ENCODE data around the gene VSX1. TPM values are rescaled to one million over a fixed set of nuclear protein-coding genes. Genes with fewer than 3 reads are reported as not detected.

VSX1 gene
- total RNA-seq, 1 donor from 2014 or later = not detected

GRCh38 chr20:25050082-25050481 lies 31.9 kb downstream of the VSX1 start:
- no peak for DNase-seq (ENCODE audit: extremely low spot score in 2 of 2)
- intact Hi-C loops (cut with DNase I) = no loop called here
- peaks cover 91% of the 10 kb centered on the region for H3K4me1 ChIP-seq
- TF ChIP-seq CTCF (IDR thresholded peaks at IDR 0.05) (no peak), POLR2AphosphoS5 (IDR thresholded peaks at IDR 0.05; ENCODE audit: insufficient read depth in 1 of 2, low read depth in 1 of 2) (no peak), POLR2A (IDR thresholded peaks at IDR 0.05) (no peak)
- H3K27ac ChIP-seq = no peak overlapping the region
- peaks cover 0 to 25% of the 10 kb centered on the region in 2 donors for H3K36me3 ChIP-seq
- H3K4me3 ChIP-seq = no peak overlapping the region
- no peaks in the 10 kb centered on the region for H3K27me3 ChIP-seq
- H3K9me3 ChIP-seq = no peaks in the 10 kb centered on the region

GRCh38 chr20:25049261-25050060 lies 32.5 kb downstream of the VSX1 start:
- DNase-seq (ENCODE audit: extremely low spot score in 2 of 2) = no peak
- no peak overlapping the region for H3K4me3 ChIP-seq
- intact Hi-C loops (cut with DNase I) = no loop called here
- TF ChIP-seq POLR2AphosphoS5 (IDR thresholded peaks at IDR 0.05; ENCODE audit: insufficient read depth in 1 of 2, low read depth in 1 of 2) = no peak
- TF ChIP-seq CTCF (IDR thresholded peaks at IDR 0.05) = no peak
- TF ChIP-seq POLR2A (IDR thresholded peaks at IDR 0.05) = no peak
- no peaks in the 10 kb centered on the region for H3K9me3 ChIP-seq
- H3K27ac ChIP-seq = no peak overlapping the region
- H3K27me3 ChIP-seq = no peaks in the 10 kb centered on the region
- H3K4me1 ChIP-seq = peaks cover 91% of the 10 kb centered on the region
- H3K36me3 ChIP-seq = peaks cover 0 to 26% of the 10 kb centered on the region in 2 donors

- H3K4me1 ChIP-seq = peaks cover 89% of the 10 kb centered on the region
- H3K36me3 ChIP-seq = peaks cover 0 to 26% of the 10 kb centered on the region in 2 donors
- no peaks in the 10 kb centered on the region for H3K9me3 ChIP-seq
- TF ChIP-seq POLR2A (IDR thresholded peaks at IDR 0.05) (no peak), POLR2AphosphoS5 (IDR thresholded peaks at IDR 0.05; ENCODE audit: insufficient read depth in 1 of 2, low read depth in 1 of 2) (no peak), CTCF (IDR thresholded peaks at IDR 0.05) (no peak)
- no peak overlapping the region for H3K27ac ChIP-seq
- DNase-seq (ENCODE audit: extremely low spot score in 2 of 2) = no peak
- H3K4me3 ChIP-seq = no peak overlapping the region
- intact Hi-C loops (cut with DNase I) = no loop called here
- H3K27me3 ChIP-seq = no peaks in the 10 kb centered on the region
Observed at GRCh38 chr20:25048519-25048952, 33.4 kb downstream of the VSX1 start.

- intact Hi-C loops (cut with DNase I) = no loop called here
- Histone ChIP-seq H3K4me3 (no peak overlapping the region), H3K36me3 (peaks cover 0 to 26% of the 10 kb centered on the region in 2 donors), H3K9me3 (no peaks in the 10 kb centered on the region), H3K27ac (no peak overlapping the region), H3K27me3 (no peaks in the 10 kb centered on the region), H3K4me1 (peaks cover 89% of the 10 kb centered on the region)
- no peak for TF ChIP-seq POLR2AphosphoS5 (IDR thresholded peaks at IDR 0.05; ENCODE audit: insufficient read depth in 1 of 2, low read depth in 1 of 2)
- no peak for TF ChIP-seq CTCF (IDR thresholded peaks at IDR 0.05)
- no peak for TF ChIP-seq POLR2A (IDR thresholded peaks at IDR 0.05)
- no peak for DNase-seq (ENCODE audit: extremely low spot score in 2 of 2)
Observed at GRCh38 chr20:25047766-25048165, 34.2 kb downstream of the VSX1 start.
